HEK293 (cell line): ENCODE measurements around the gene IMP3.

Source experiments
- CTCF ChIP-seq: fragments of 450-650 bp; formaldehyde crosslinking; IDR thresholded peaks from 2 replicates; pipeline ENCODE4 v1.5.1; 2016; ENCODE audit warnings: missing biosample characterization, missing genetic modification characterization
- KLF1 ChIP-seq: fragments of 450-650 bp; formaldehyde crosslinking; IDR thresholded peaks from 2 replicates; pipeline ENCODE4 v1.5.1; 2016; ENCODE audit warnings: missing biosample characterization, missing genetic modification characterization
- ZNF350 ChIP-seq: fragments of 450-650 bp; formaldehyde crosslinking; IDR thresholded peaks from 2 replicates; pipeline ENCODE4 v1.5.0; 2017; ENCODE audit warnings: missing biosample characterization, mild to moderate bottlenecking, missing genetic modification characterization
- ZNF530 ChIP-seq: fragments of 450-650 bp; formaldehyde crosslinking; IDR thresholded peaks from 2 replicates; pipeline ENCODE4 v1.5.1; 2016; ENCODE audit warnings: low read depth, missing biosample characterization, missing genetic modification characterization
- ZNF629 ChIP-seq: fragments of 450-650 bp; formaldehyde crosslinking; IDR thresholded peaks from 2 replicates; pipeline ENCODE4 v1.5.1; 2017; ENCODE audit warnings: missing biosample characterization, missing genetic modification characterization

- TF ChIP-seq ZNF350 (tag by site-specific recombination) (no peak), KLF1 (tag by site-specific recombination) (peak; percentile 77), CTCF (tag by site-specific recombination) (no peak), ZNF629 (peak; percentile 82), ZNF530 (no peak)
These were observed 26.9 kb upstream of the IMP3 start for GRCh38 chr15:75666823-75667501.
